ENCODE data around the gene WNT5B.

DNA sequence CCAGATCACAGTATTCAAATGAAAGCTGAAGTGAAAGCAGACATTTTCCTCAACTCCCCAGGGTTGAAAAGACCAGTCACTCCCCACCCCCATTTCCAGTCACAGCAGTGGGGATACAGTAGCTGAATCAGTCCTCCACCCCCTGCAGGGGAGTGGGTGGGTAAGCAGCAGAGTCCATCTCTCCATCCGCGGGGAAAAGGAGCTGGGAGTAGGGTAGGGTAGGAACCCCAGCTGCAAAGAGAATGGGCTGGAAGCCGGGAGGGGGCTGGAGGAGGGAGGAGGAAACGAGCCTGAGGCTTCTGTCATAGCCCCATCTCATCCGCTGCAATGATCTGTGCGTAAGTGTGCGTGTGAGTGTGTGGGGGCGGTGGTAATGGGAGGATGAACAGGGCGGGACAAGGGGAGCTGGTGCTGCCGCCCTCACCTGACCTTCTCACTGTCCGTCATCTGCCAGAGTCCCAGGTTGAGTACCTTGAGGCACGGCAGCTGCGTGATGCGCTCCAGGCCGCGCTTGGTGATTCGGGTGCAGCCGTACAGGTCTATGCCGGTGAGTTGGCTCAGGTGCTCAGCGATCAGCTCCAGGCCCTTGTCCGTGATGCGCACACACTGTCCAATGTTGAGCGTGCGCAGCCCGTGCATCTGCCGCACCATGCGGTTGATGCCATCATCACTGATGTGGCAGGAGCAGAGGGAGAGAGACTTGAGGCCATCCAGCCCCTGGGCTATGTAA is 36.4 kb upstream of the WNT5B start:
- TF ChIP-seq, protein P1, sequence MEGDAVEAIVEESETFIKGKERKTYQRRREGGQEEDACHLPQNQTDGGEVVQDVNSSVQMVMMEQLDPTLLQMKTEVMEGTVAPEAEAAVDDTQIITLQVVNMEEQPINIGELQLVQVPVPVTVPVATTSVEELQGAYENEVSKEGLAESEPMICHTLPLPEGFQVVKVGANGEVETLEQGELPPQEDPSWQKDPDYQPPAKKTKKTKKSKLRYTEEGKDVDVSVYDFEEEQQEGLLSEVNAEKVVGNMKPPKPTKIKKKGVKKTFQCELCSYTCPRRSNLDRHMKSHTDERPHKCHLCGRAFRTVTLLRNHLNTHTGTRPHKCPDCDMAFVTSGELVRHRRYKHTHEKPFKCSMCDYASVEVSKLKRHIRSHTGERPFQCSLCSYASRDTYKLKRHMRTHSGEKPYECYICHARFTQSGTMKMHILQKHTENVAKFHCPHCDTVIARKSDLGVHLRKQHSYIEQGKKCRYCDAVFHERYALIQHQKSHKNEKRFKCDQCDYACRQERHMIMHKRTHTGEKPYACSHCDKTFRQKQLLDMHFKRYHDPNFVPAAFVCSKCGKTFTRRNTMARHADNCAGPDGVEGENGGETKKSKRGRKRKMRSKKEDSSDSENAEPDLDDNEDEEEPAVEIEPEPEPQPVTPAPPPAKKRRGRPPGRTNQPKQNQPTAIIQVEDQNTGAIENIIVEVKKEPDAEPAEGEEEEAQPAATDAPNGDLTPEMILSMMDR (optimal IDR thresholded peaks at IDR 0.05 in 1 of 3, IDR thresholded peaks at IDR 0.05 in 1 of 3, conservative IDR thresholded peaks at IDR 0.05 in 1 of 3; ENCODE audit: extremely low read depth in 1 of 3, insufficient read depth in 2 of 3, low read length in 3 of 3) = no peak
- no peak for TF ChIP-seq EZH2 (IDR thresholded peaks at IDR 0.05; ENCODE audit: low read length)

All from keratinocyte (primary cell).